Epithelial cell of esophagus (primary cell): ENCODE data around the gene GNGT2.

ENCODE experiments used
- DNase-seq: peaks from one replicate; pipeline ENCODE4 v3.0.0; 2010; ENCODE audit warnings: low read depth
- H3K4me3 ChIP-seq: 2 replicates; pipeline ENCODE4 v1.5.1; 2011; ENCODE audit warnings: mild to moderate bottlenecking, low read length, control low read depth
- CTCF ChIP-seq: IDR thresholded peaks from 2 replicates; pipeline ENCODE4 v1.5.1; 2011; ENCODE audit warnings: low read depth, mild to moderate bottlenecking, low read length, control low read depth, inconsistent platforms; ENCODE audit not compliant: insufficient read depth; ENCODE audit errors: missing control alignments

The GNGT2 gene

GRCh38 chr17:49218941-49219913, 8.9 kb upstream of the GNGT2 start:
- TF ChIP-seq CTCF: no peak
- DNase-seq: no peak

GRCh38 chr17:49217651-49218413, 7.5 kb upstream of the GNGT2 start:
- no peak for DNase-seq
- no peak overlapping the region for H3K4me3 ChIP-seq
- TF ChIP-seq CTCF: no peak

More at GRCh38 chr17:49218941-49219913, 8.9 kb upstream of the GNGT2 start:
- H3K4me3 ChIP-seq: no peak overlapping the region

GRCh38 chr17:49216953-49217650, 6.7 kb upstream of the GNGT2 start:
- TF ChIP-seq CTCF: no peak
- H3K4me3 ChIP-seq: no peak overlapping the region
- no peak for DNase-seq

GRCh38 chr17:49216482-49216881, 6.1 kb upstream of the GNGT2 start:
- TF ChIP-seq CTCF: no peak
- no peak overlapping the region for H3K4me3 ChIP-seq
- DNase-seq: no peak

- H3K4me3 ChIP-seq: no peak overlapping the region
- no peak for TF ChIP-seq CTCF
- no peak for DNase-seq
These were observed 4.4 kb upstream of the GNGT2 start for GRCh38 chr17:49214676-49215360.

GRCh38 chr17:49213847-49214246, 3.5 kb upstream of the GNGT2 start:
- no peak for DNase-seq

More at GRCh38 chr17:49213847-49214246, 3.5 kb upstream of the GNGT2 start:
- no peak overlapping the region for H3K4me3 ChIP-seq
- TF ChIP-seq CTCF: no peak
